Heart left ventricle (tissue), 16 donors: ENCODE results near the gene SLC22A23. TPM values are rescaled to one million over a fixed set of nuclear protein-coding genes. Genes with fewer than 3 reads are reported as not detected.

ENCODE experiments used
- ATAC-seq, 4 donors: fragments of 200-7000 bp; cut with Tn5 transposase; one replicate each; pipeline ENCODE4 v1.9.1; 2020 to 2022; ENCODE audit warnings: moderate library complexity in 4 of 4, mild to moderate bottlenecking in 3 of 4, moderate number of reproducible peaks in 1 of 4
- DNase-seq, 5 donors: peaks; one replicate each; pipeline ENCODE4 v3.0.0-alpha.2; 2020
- H3K27ac ChIP-seq, 12 donors: fragments of 200-600 bp; sonication (generic) in 4 of 12; one replicate each; pipeline versions ENCODE4 v1.5.0 to v1.8.0; 2016 to 2022; ENCODE audit warnings: mild to moderate bottlenecking in 2 of 12
- H3K27me3 ChIP-seq, 9 donors: fragments of 200-600 bp; sonication (generic) in 2 of 9; one replicate each; pipeline versions ENCODE4 v1.5.1 to v1.8.0; 2016 to 2022; ENCODE audit warnings: mild to moderate bottlenecking in 3 of 9
- H3K36me3 ChIP-seq, 9 donors: fragments of 200-600 bp; sonication (generic) in 2 of 9; one replicate each; pipeline versions ENCODE4 v1.5.0 to v1.8.0; 2018 to 2022; ENCODE audit warnings: mild to moderate bottlenecking in 2 of 9
- H3K4me1 ChIP-seq, 12 donors: fragments of 200-600 bp; sonication (generic) in 4 of 12; one replicate each; pipeline versions ENCODE4 v1.5.0 to v1.8.0; 2016 to 2022; ENCODE audit warnings: mild to moderate bottlenecking in 3 of 12
- H3K4me3 ChIP-seq, 12 donors: fragments of 200-600 bp; sonication (generic) in 4 of 12; one replicate each; pipeline versions ENCODE4 v1.5.0 to v1.8.0; 2017 to 2022; ENCODE audit warnings: mild to moderate bottlenecking in 9 of 12, moderate library complexity in 4 of 12
- H3K9me3 ChIP-seq, 12 donors: fragments of 200-600 bp; sonication (generic) in 4 of 12; one replicate each; pipeline versions ENCODE4 v1.5.0 to v1.8.0; 2016 to 2022; ENCODE audit warnings: mild to moderate bottlenecking in 1 of 12
- CTCF ChIP-seq, 12 donors: fragments of 200-600 bp; sonication (generic) in 4 of 12; IDR thresholded peaks; one replicate each; pipeline versions ENCODE4 v1.5.0 to v1.8.0; 2018 to 2022; ENCODE audit warnings: antibody characterized with exemption in 12 of 12, mild to moderate bottlenecking in 5 of 12
- POLR2A ChIP-seq, 2 donors: fragments of 450-650 bp; IDR thresholded peaks; one replicate each; pipeline ENCODE4 v1.6.1; 2017; ENCODE audit warnings: antibody characterized with exemption in 2 of 2, mild to moderate bottlenecking in 2 of 2, moderate library complexity in 2 of 2
- WGBS, 4 donors: extraction: QIAGEN DNeasy Blood & Tissue Kit in 2 of 4; methylation state at CpG; one replicate each; pipeline versions ENCODE4 v1.1.5 to v1.1.7; 2013 to 2018; 5-methylcytosine and 5-hydroxymethylcytosine counted together
- intact Hi-C, 10 donors: fragments of 100-400 bp; cut with DNase I; formaldehyde crosslinking; loops; one replicate each; pipeline versions ENCODE4 v1.11.1 to v1.14.2; 2022
- polyA plus RNA-seq, 2 donors: library from polyadenylated mRNA; stranded (reverse); fragments of 200-250 nt; gene quantifications; one replicate each; pipeline ENCODE4 v1.2.3, GENCODE V29; 2013
- total RNA-seq, 9 donors: library from RNA; depleted of rRNA in 2 of 9; stranded (reverse); fragments of >200 nt in 2 of 9; fragmentation: NEBNext Ultra II Directional in 3 of 9; extraction: Animal tissue kit (Norgen Biotek cat#: 25700) in 3 of 9; gene quantifications; one replicate each; pipeline versions ENCODE4 v1.1.0 to v1.2.4, GENCODE V29; 2016 to 2023
- donor health status: ischemic (EF 13 %, LVEDD 7.1; RV severe dilation, severe dysfunction).
- donor health status: healthy with polysubstance abuse.
- donor health status: DM: no; HTN: yes; CAD: no.
- donor health status: DM: no; HTN: no; CAD: no.
- donor health status: ischemic (EF 25% LVEDD 6.9; RV normal size, moderate dysfunction).
- donor health status: ischemic (EF 25% LVEDD 5.7; RV mildly dilated, moderate dysfunction).
- donor health status: healthy.
- donor health status: DM: yes; HTN: yes; CAD: no.
- donor health status: ischemic (EF 35%, LVEDD 5.7; RV mildly dilated, moderate dysfunction).
- donor health status: nonischemic (EF 11% LVEDD 7.7; RV severe dilation, severe dysfunction).
- donor health status: DM: yes; HTN: yes; CAD: no.
- donor health status: PGD.
- donor health status: ischemic (EF 29% LVEDD 5.4; RV normal size, mild dysfunction).
- donor health status: nonischemic (EF 23%, LVEDD 6.1; RV moderate dilation, normal function).

SLC22A23 gene
- total and polyA plus RNA-seq, 11 donors: 2.9 to 12.4 (median 5.2) TPM

GRCh38 chr6:3360727-3361045, 96.2 kb downstream of the SLC22A23 start:
- no peak for DNase-seq
- Histone ChIP-seq H3K36me3 (no peaks in the 10 kb centered on the region), H3K4me1 (peaks cover 0 to 20% (median 15%) of the 10 kb centered on the region in 12 donors), H3K9me3 (no peaks in the 10 kb centered on the region), H3K27ac (no peak overlapping the region), H3K27me3 (no peaks in the 10 kb centered on the region), H3K4me3 (no peak overlapping the region)
- intact Hi-C loops: no loop called here
- WGBS, 4 donors: 96 to 98% (median 96%) methylated on average over 16 of the region's 16 CpGs
- no peak for ATAC-seq
- TF ChIP-seq CTCF (IDR thresholded peaks at IDR 0.05) (no peak), POLR2A (IDR thresholded peaks at IDR 0.05) (no peak)

GRCh38 chr6:3359973-3360726, 96.7 kb downstream of the SLC22A23 start:
- DNase-seq (no peak), ATAC-seq (no peak)
- Histone ChIP-seq H3K4me3 (no peak overlapping the region), H3K27ac (no peak overlapping the region), H3K27me3 (no peaks in the 10 kb centered on the region), H3K9me3 (no peaks in the 10 kb centered on the region), H3K4me1 (peaks cover 4 to 25% (median 20%) of the 10 kb centered on the region in 12 donors), H3K36me3 (no peaks in the 10 kb centered on the region)
- WGBS, 4 donors: 87 to 94% (median 93%) methylated on average over 8 of the region's 8 CpGs
- no peak for TF ChIP-seq POLR2A (IDR thresholded peaks at IDR 0.05)
- no peak for TF ChIP-seq CTCF (IDR thresholded peaks at IDR 0.05)
- intact Hi-C loops: no loop called here

- no peak for ATAC-seq
- H3K27ac ChIP-seq: no peak overlapping the region
- peaks cover 6 to 32% (median 25%) of the 10 kb centered on the region in 12 donors for H3K4me1 ChIP-seq
- H3K27me3 ChIP-seq: no peaks in the 10 kb centered on the region
- H3K36me3 ChIP-seq: no peaks in the 10 kb centered on the region
- DNase-seq: no peak
- intact Hi-C loops: no loop called here
- WGBS, 4 donors: 69 to 76% (median 70%) methylated on average over 10 of the region's 10 CpGs
- TF ChIP-seq CTCF (IDR thresholded peaks at IDR 0.05) (no peak), POLR2A (IDR thresholded peaks at IDR 0.05) (no peak)
- no peaks in the 10 kb centered on the region for H3K9me3 ChIP-seq
- no peak overlapping the region for H3K4me3 ChIP-seq
Measured at GRCh38 chr6:3359101-3359752, 97.6 kb downstream of the SLC22A23 start.

GRCh38 chr6:3358413-3359100, 98.3 kb downstream of the SLC22A23 start:
- TF ChIP-seq CTCF (IDR thresholded peaks at IDR 0.05): no peak
- no peak for TF ChIP-seq POLR2A (IDR thresholded peaks at IDR 0.05)
- no peak for DNase-seq
- intact Hi-C loops: no loop called here
- Histone ChIP-seq H3K4me3 (no peak overlapping the region), H3K36me3 (no peaks in the 10 kb centered on the region), H3K4me1 (peaks cover 6 to 32% (median 24%) of the 10 kb centered on the region in 12 donors), H3K27ac (no peak overlapping the region), H3K27me3 (no peaks in the 10 kb centered on the region), H3K9me3 (no peaks in the 10 kb centered on the region)
- whole genome bisulfite sequencing, 4 donors: 85 to 93% (median 89%) methylated on average over 14 of the region's 14 CpGs
- ATAC-seq: no peak
